ENCODE measurements around the gene CHMP2A.
A peak's percentile ranks its signal among the peaks of the same experiment; 100 is the strongest.

The CHMP2A gene

GRCh38 chr19:58543826-58544590 is 10.9 kb downstream of the CHMP2A start, which contains the start of gene TRIM28 (continued):
- no peak for TF ChIP-seq EGR2 (tag by site-specific recombination; IDR thresholded peaks at IDR 0.05; ENCODE audit: low read depth)
- TF ChIP-seq BCL11B (tag by site-specific recombination; IDR thresholded peaks at IDR 0.05; ENCODE audit: low read depth), result no peak
- no peak for TF ChIP-seq ZNF580 (tag by site-specific recombination; IDR thresholded peaks at IDR 0.05)
- peak; percentile 81 for TF ChIP-seq ZBTB17 (tag by site-specific recombination; IDR thresholded peaks at IDR 0.05)
- no peak; the same call in 1 of the 2 replicates for TF ChIP-seq KLF16 (tag by site-specific recombination; IDR thresholded peaks at IDR 0.05)
- TF ChIP-seq SP7 (tag by site-specific recombination; IDR thresholded peaks at IDR 0.05), result peak; percentile 55; the same call in 1 of the 2 replicates
- peak; percentile 41 for TF ChIP-seq ZFHX2 (tag by site-specific recombination; conservative IDR thresholded peaks at IDR 0.05)
- TF ChIP-seq ZNF335 (tag by site-specific recombination; conservative IDR thresholded peaks at IDR 0.05), result peak; percentile 73; the same call in 1 of the 2 replicates
- TF ChIP-seq IKZF3 (tag by site-specific recombination; IDR thresholded peaks at IDR 0.05), result peak; percentile 95
- TF ChIP-seq ZNF366 (tag by site-specific recombination; conservative IDR thresholded peaks at IDR 0.05), result peak; percentile 79
- peak; percentile 98 for TF ChIP-seq ZNF629 (tag by site-specific recombination; IDR thresholded peaks at IDR 0.05)
- TF ChIP-seq ZNF16 (tag by site-specific recombination; IDR thresholded peaks at IDR 0.05; ENCODE audit: low read depth), result no peak
- no peak for TF ChIP-seq ZNF585B (tag by site-specific recombination; IDR thresholded peaks at IDR 0.05)
- TF ChIP-seq KLF8 (tag by site-specific recombination; IDR thresholded peaks at IDR 0.05), result peak; percentile 48; the same call in 1 of the 2 replicates
- TF ChIP-seq ZNF513 (tag by site-specific recombination; IDR thresholded peaks at IDR 0.05), result 0 out of 2 replicates have a peak, but pooled peaks have one; percentile 17
- no peak for TF ChIP-seq ZNF404 (tag by site-specific recombination; IDR thresholded peaks at IDR 0.05)
- TF ChIP-seq ZNF473 (tag by site-specific recombination; IDR thresholded peaks at IDR 0.05), result no peak
- TF ChIP-seq ZBTB21 (tag by site-specific recombination; IDR thresholded peaks at IDR 0.05), result peak; percentile 97
- TF ChIP-seq PRDM1 (tag by site-specific recombination; IDR thresholded peaks at IDR 0.05), result peak; percentile 16; the same call in 1 of the 2 replicates
- TF ChIP-seq ZFP69B (tag by site-specific recombination; IDR thresholded peaks at IDR 0.05), result 0 out of 2 replicates have a peak, but pooled peaks have one; percentile 9
- peak; percentile 64 for TF ChIP-seq WT1 (tag by site-specific recombination; IDR thresholded peaks at IDR 0.05)
- TF ChIP-seq ZNF311 (tag by site-specific recombination; IDR thresholded peaks at IDR 0.05; ENCODE audit: borderline replicate concordance), result no peak
- peak; percentile 47; the same call in 1 of the 2 replicates for TF ChIP-seq ZBTB44 (tag by site-specific recombination; IDR thresholded peaks at IDR 0.05)
- TF ChIP-seq ZBTB7A (tag by site-specific recombination; IDR thresholded peaks at IDR 0.05; ENCODE audit: low read depth), result no peak
- no peak for TF ChIP-seq ZNF132 (tag by site-specific recombination; IDR thresholded peaks at IDR 0.05; ENCODE audit: borderline replicate concordance)
- TF ChIP-seq PRDM10 (tag by site-specific recombination; IDR thresholded peaks at IDR 0.05), result peak; percentile 77
- TF ChIP-seq ZNF155 (tag by site-specific recombination; IDR thresholded peaks at IDR 0.05), result no peak
- TF ChIP-seq ZNF398 (tag by site-specific recombination; IDR thresholded peaks at IDR 0.05), result peak; percentile 23; the same call in 1 of the 2 replicates
- peak; percentile 80 for TF ChIP-seq ZBTB26 (tag by site-specific recombination; optimal IDR thresholded peaks at IDR 0.05)
- peak; percentile 95 for TF ChIP-seq GLIS2 (tag by site-specific recombination; IDR thresholded peaks at IDR 0.05)
